NT2/D1 (cell line): Measurements from ENCODE around the gene TAF6.

Experiments used
- SUZ12 ChIP-seq: IDR thresholded peaks from 2 replicates; pipeline ENCODE4 v1.6.1; 2011; ENCODE audit not compliant: insufficient read length, insufficient read depth; ENCODE audit errors: extremely low read depth
- YY1 ChIP-seq: IDR thresholded peaks from 2 replicates; pipeline ENCODE4 v1.6.1; 2011; ENCODE audit not compliant: insufficient read length, insufficient read depth
- ZNF274 ChIP-seq: IDR thresholded peaks from 2 replicates; pipeline ENCODE4 v1.6.1; 2011; ENCODE audit warnings: mild to moderate bottlenecking, low read depth, low read length

DNA sequence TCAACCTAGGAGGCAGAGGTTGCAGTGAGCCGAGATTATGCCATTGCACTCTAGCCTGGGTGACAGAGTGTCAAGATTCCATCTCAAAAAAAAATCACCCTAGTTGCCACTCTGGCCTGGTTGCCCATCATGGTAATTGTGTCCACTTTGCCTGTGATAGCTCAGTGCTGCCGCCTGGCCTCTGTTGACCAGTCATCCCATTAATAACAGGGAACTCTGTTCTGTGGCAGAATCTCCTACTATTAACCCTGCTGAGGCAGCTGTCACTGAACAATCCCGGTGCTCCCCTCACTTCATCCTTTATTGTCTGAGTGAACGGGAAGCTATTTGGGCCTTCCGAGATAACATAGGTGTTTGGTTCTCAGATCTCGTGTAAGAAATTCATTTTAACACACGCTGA lies 52.2 kb downstream of the TAF6 start:
- TF ChIP-seq YY1 (no peak), ZNF274 (no peak), SUZ12 (no peak)
